Activated naive CD8-positive, alpha-beta T cell treated with anti-CD3 and anti-CD28 coated beads, Interleukin-2, amount 50 U/mL, for 24 hours (primary cell): Measurements from ENCODE around the gene SPTBN1.

Source experiments
- ATAC-seq: fragments of 150-1000 bp; cut with Tn5 transposase; one replicate; pipeline ENCODE4 v1.10.0; 2021
- DNase-seq: peaks from one replicate; pipeline ENCODE4 v3.0.0; 2021
- H3K27ac Mint-ChIP-seq: one replicate; pipeline ENCODE4 v1.8.0; 2021; ENCODE audit warnings: mild to moderate bottlenecking, mixed read lengths
- H3K27me3 Mint-ChIP-seq: one replicate; pipeline ENCODE4 v1.8.0; 2021; ENCODE audit warnings: mixed read lengths
- H3K36me3 Mint-ChIP-seq: one replicate; pipeline ENCODE4 v1.8.0; 2021; ENCODE audit warnings: low read depth, mixed read lengths
- H3K4me1 Mint-ChIP-seq: one replicate; pipeline ENCODE4 v1.8.0; 2021; ENCODE audit warnings: mixed read lengths
- H3K4me3 Mint-ChIP-seq: one replicate; pipeline ENCODE4 v1.8.0; 2021; ENCODE audit warnings: mild to moderate bottlenecking, moderate library complexity, mixed read lengths
- H3K9me3 Mint-ChIP-seq: one replicate; pipeline ENCODE4 v1.8.0; 2021; ENCODE audit warnings: mixed read lengths

Gene SPTBN1

GRCh38 chr2:54657664-54658083, 201.5 kb downstream of the SPTBN1 start:
- ATAC-seq (peak; percentile 37), DNase-seq (peak; percentile 50)
- H3K27me3 Mint-ChIP-seq = no peaks in the 10 kb centered on the region
- H3K9me3 Mint-ChIP-seq = no peaks in the 10 kb centered on the region
- H3K4me1 Mint-ChIP-seq = peaks cover 13% of the 10 kb centered on the region
- no peak overlapping the region for H3K4me3 Mint-ChIP-seq
- H3K27ac Mint-ChIP-seq = peak overlapping the region; percentile 46
- peaks cover 51% of the 10 kb centered on the region for H3K36me3 Mint-ChIP-seq

GRCh38 chr2:54658564-54659071, 202.5 kb downstream of the SPTBN1 start:
- DNase-seq = no peak
- no peak overlapping the region for H3K27ac Mint-ChIP-seq
- peaks cover 10% of the 10 kb centered on the region for H3K4me1 Mint-ChIP-seq
- no peaks in the 10 kb centered on the region for H3K27me3 Mint-ChIP-seq
- H3K4me3 Mint-ChIP-seq = no peak overlapping the region
- ATAC-seq = peak; percentile 77
- no peaks in the 10 kb centered on the region for H3K9me3 Mint-ChIP-seq
- H3K36me3 Mint-ChIP-seq = peaks cover 48% of the 10 kb centered on the region

- DNase-seq = no peak
- Mint-ChIP-seq H3K4me1 (peaks cover 10% of the 10 kb centered on the region), H3K27ac (no peak overlapping the region), H3K9me3 (no peaks in the 10 kb centered on the region), H3K4me3 (no peak overlapping the region), H3K36me3 (peaks cover 49% of the 10 kb centered on the region), H3K27me3 (no peaks in the 10 kb centered on the region)
- no peak for ATAC-seq
These were observed 203.4 kb downstream of the SPTBN1 start for GRCh38 chr2:54659527-54659926.

- H3K36me3 Mint-ChIP-seq = peaks cover 49% of the 10 kb centered on the region
- DNase-seq = no peak
- no peak overlapping the region for H3K27ac Mint-ChIP-seq
- peaks cover 12% of the 10 kb centered on the region for H3K4me1 Mint-ChIP-seq
- no peak overlapping the region for H3K4me3 Mint-ChIP-seq
- no peaks in the 10 kb centered on the region for H3K9me3 Mint-ChIP-seq
- ATAC-seq = no peak
- no peaks in the 10 kb centered on the region for H3K27me3 Mint-ChIP-seq
These were observed 204.6 kb downstream of the SPTBN1 start for GRCh38 chr2:54660752-54661151.

GRCh38 chr2:54663424-54664030, 207.4 kb downstream of the SPTBN1 start:
- Mint-ChIP-seq H3K27ac (no peak overlapping the region), H3K4me3 (no peak overlapping the region), H3K27me3 (no peaks in the 10 kb centered on the region), H3K4me1 (peaks cover 8% of the 10 kb centered on the region), H3K9me3 (no peaks in the 10 kb centered on the region), H3K36me3 (peaks cover 59% of the 10 kb centered on the region)
- ATAC-seq (no peak), DNase-seq (no peak)

- DNase-seq = no peak
- H3K4me1 Mint-ChIP-seq = peaks cover 7% of the 10 kb centered on the region
- no peak overlapping the region for H3K27ac Mint-ChIP-seq
- no peak for ATAC-seq
- H3K36me3 Mint-ChIP-seq = peaks cover 58% of the 10 kb centered on the region
- H3K27me3 Mint-ChIP-seq = no peaks in the 10 kb centered on the region
- H3K4me3 Mint-ChIP-seq = no peak overlapping the region
- H3K9me3 Mint-ChIP-seq = no peaks in the 10 kb centered on the region
These were observed 208.2 kb downstream of the SPTBN1 start for GRCh38 chr2:54664238-54664786.

- Mint-ChIP-seq H3K4me3 (no peak overlapping the region), H3K9me3 (no peaks in the 10 kb centered on the region), H3K36me3 (peaks cover 48% of the 10 kb centered on the region), H3K27ac (no peak overlapping the region), H3K27me3 (no peaks in the 10 kb centered on the region), H3K4me1 (peaks cover 7% of the 10 kb centered on the region)
- DNase-seq = peak; percentile 41
- ATAC-seq = peak; percentile 69
These were observed 209.3 kb downstream of the SPTBN1 start for GRCh38 chr2:54665436-54665856.

- Mint-ChIP-seq H3K9me3 (no peaks in the 10 kb centered on the region), H3K4me1 (peaks cover 9% of the 10 kb centered on the region), H3K27ac (no peak overlapping the region), H3K4me3 (no peak overlapping the region), H3K27me3 (no peaks in the 10 kb centered on the region), H3K36me3 (peaks cover 50% of the 10 kb centered on the region)
- DNase-seq (no peak), ATAC-seq (no peak)
These were observed 210.1 kb downstream of the SPTBN1 start for GRCh38 chr2:54666131-54666633.

- peaks cover 49% of the 10 kb centered on the region for H3K36me3 Mint-ChIP-seq
- DNase-seq = no peak
- H3K27ac Mint-ChIP-seq = no peak overlapping the region
- no peaks in the 10 kb centered on the region for H3K27me3 Mint-ChIP-seq
- no peak for ATAC-seq
- H3K9me3 Mint-ChIP-seq = no peaks in the 10 kb centered on the region
- H3K4me1 Mint-ChIP-seq = peaks cover 9% of the 10 kb centered on the region
- no peak overlapping the region for H3K4me3 Mint-ChIP-seq
These were observed 210.6 kb downstream of the SPTBN1 start for GRCh38 chr2:54666634-54667265.

GRCh38 chr2:54667266-54667639, 211.1 kb downstream of the SPTBN1 start:
- no peaks in the 10 kb centered on the region for H3K27me3 Mint-ChIP-seq
- no peak for ATAC-seq
- H3K27ac Mint-ChIP-seq = no peak overlapping the region
- no peak overlapping the region for H3K4me3 Mint-ChIP-seq
- no peak for DNase-seq
- H3K9me3 Mint-ChIP-seq = no peaks in the 10 kb centered on the region
- peaks cover 45% of the 10 kb centered on the region for H3K36me3 Mint-ChIP-seq
- H3K4me1 Mint-ChIP-seq = peaks cover 12% of the 10 kb centered on the region

- Mint-ChIP-seq H3K4me3 (no peak overlapping the region), H3K36me3 (peaks cover 38% of the 10 kb centered on the region), H3K4me1 (peaks cover 19% of the 10 kb centered on the region), H3K27ac (no peak overlapping the region), H3K9me3 (no peaks in the 10 kb centered on the region), H3K27me3 (no peaks in the 10 kb centered on the region)
- ATAC-seq = no peak
- no peak for DNase-seq
These were observed 211.9 kb downstream of the SPTBN1 start for GRCh38 chr2:54667726-54668650.

GRCh38 chr2:54668711-54669110, 212.6 kb downstream of the SPTBN1 start:
- no peak for DNase-seq
- no peak overlapping the region for H3K27ac Mint-ChIP-seq

GRCh38 chr2:54669677-54670484, 213.8 kb downstream of the SPTBN1 start:
- Mint-ChIP-seq H3K4me3 (no peak overlapping the region), H3K4me1 (peaks cover 36% of the 10 kb centered on the region), H3K9me3 (no peaks in the 10 kb centered on the region), H3K27ac (no peak overlapping the region), H3K27me3 (peaks cover 4% of the 10 kb centered on the region), H3K36me3 (peaks cover 33% of the 10 kb centered on the region)
- no peak for DNase-seq
- no peak for ATAC-seq

More at GRCh38 chr2:54668711-54669110, 212.6 kb downstream of the SPTBN1 start:
- H3K4me1 Mint-ChIP-seq = peaks cover 27% of the 10 kb centered on the region
- H3K9me3 Mint-ChIP-seq = no peaks in the 10 kb centered on the region
- no peak for ATAC-seq
- H3K36me3 Mint-ChIP-seq = peaks cover 37% of the 10 kb centered on the region
- no peaks in the 10 kb centered on the region for H3K27me3 Mint-ChIP-seq
- H3K4me3 Mint-ChIP-seq = no peak overlapping the region
